K562 (cell line): ENCODE results near the gene FOSL2. TPM values are rescaled to one million over a fixed set of nuclear protein-coding genes. Genes with fewer than 3 reads are reported as not detected.

Experiments used
- ARID4B ChIP-seq: sonication (generic); formaldehyde crosslinking; IDR thresholded peaks from 2 replicates; pipeline ENCODE4 v1.8.0; 2022; ENCODE audit warnings: mild to moderate bottlenecking, missing genetic modification reagents
- CBFB ChIP-seq: sonication (generic); formaldehyde crosslinking; IDR thresholded peaks from 2 replicates; pipeline ENCODE4 v1.4.0; 2020; ENCODE audit warnings: mild to moderate bottlenecking, missing genetic modification reagents
- CSDE1 ChIP-seq, 2 experiments: fragments of 450-650 bp; IDR thresholded peaks; 2 replicates each; pipeline ENCODE4 v1.6.1; 2016; ENCODE audit warnings: mild to moderate bottlenecking in 1 of 2
- EP300 ChIP-seq: IDR thresholded peaks from 2 replicates; pipeline ENCODE4 v1.6.1; 2012; ENCODE audit warnings: low read length, improper control_type of control experiment
- FOSL1 ChIP-seq: fragments of 200-800 bp; sonication (Bioruptor generic); conservative IDR thresholded peaks from 2 replicates; pipeline ENCODE4 v1.6.1; 2016; ENCODE audit warnings: missing genetic modification characterization, missing compliant biosample characterization
- GTF2E2 ChIP-seq: fragments of 200-800 bp; sonication (Bioruptor generic); IDR thresholded peaks from 2 replicates; pipeline ENCODE4 v1.6.1; 2016; ENCODE audit warnings: missing genetic modification characterization, missing compliant biosample characterization
- HCFC1 ChIP-seq: IDR thresholded peaks from 2 replicates; pipeline ENCODE4 v1.6.1; 2012; ENCODE audit warnings: low read depth, low read length, improper control_type of control experiment
- HDAC8 ChIP-seq: fragments of 450-650 bp; IDR thresholded peaks from 2 replicates; pipeline ENCODE4 v1.6.1; 2016; ENCODE audit warnings: mild to moderate bottlenecking, missing genetic modification characterization, moderate library complexity, missing compliant biosample characterization
- HNRNPH1 ChIP-seq: fragments of 200-400 bp; formaldehyde crosslinking; optimal IDR thresholded peaks from 2 replicates; pipeline ENCODE3; 2017; ENCODE audit warnings: low read depth, mild to moderate bottlenecking, low read length, moderate library complexity
- ILK ChIP-seq: fragments of 450-650 bp; IDR thresholded peaks from 2 replicates; pipeline ENCODE4 v1.6.1; 2016; ENCODE audit warnings: missing genetic modification characterization, low read depth, mild to moderate bottlenecking, missing compliant biosample characterization, moderate library complexity, borderline replicate concordance
- MAFF ChIP-seq: IDR thresholded peaks from 2 replicates; pipeline ENCODE4 v1.6.1; 2012; ENCODE audit warnings: low read length, improper control_type of control experiment
- MYNN ChIP-seq, 2 experiments: sonication (generic); formaldehyde crosslinking in 1 of 2; IDR thresholded peaks; 2 replicates each; pipeline versions ENCODE4 v1.5.0 to v1.6.1; 2016 to 2020; ENCODE audit warnings: antibody characterized with exemption in 1 of 2, missing genetic modification reagents in 1 of 2
- NFE2 ChIP-seq: IDR thresholded peaks from 2 replicates; pipeline ENCODE4 v1.6.1; 2014; ENCODE audit warnings: antibody characterized with exemption, low read depth
- SUPT5H ChIP-seq: fragments of 450-650 bp; IDR thresholded peaks from 2 replicates; pipeline ENCODE4 v1.6.1; 2016
- TGIF2 ChIP-seq: sonication (generic); formaldehyde crosslinking; IDR thresholded peaks from 2 replicates; pipeline ENCODE4 v1.8.1; 2022; ENCODE audit warnings: mild to moderate bottlenecking, missing genetic modification reagents, moderate library complexity
- ZKSCAN1 ChIP-seq: fragments of 150-350 bp; IDR thresholded peaks from 2 replicates; pipeline ENCODE4 v1.6.1; 2016; ENCODE audit warnings: low read depth, low read length
- ZNF121 ChIP-seq: sonication (generic); formaldehyde crosslinking; conservative IDR thresholded peaks from 2 replicates; pipeline ENCODE4 v1.8.0; 2022; ENCODE audit warnings: missing genetic modification reagents
- ZNF239 ChIP-seq: fragments of 250-450 bp; sonication (Bioruptor Pico); IDR thresholded peaks from 2 replicates; pipeline ENCODE4 v1.4.0; 2020; ENCODE audit warnings: mild to moderate bottlenecking
- polyA plus RNA-seq, 8 experiments: library from polyadenylated mRNA; depleted of rRNA in 4 of 8; stranded (reverse) in 5 of 8; unstranded in 3 of 8; fragments of >200 nt; fragmentation: Nextera tagmentation in 2 of 8; fragmentation: Illumina TruSeq in 1 of 8; extraction: Ambion mirVana in 2 of 8; extraction: Trizol in 1 of 8; gene quantifications; 2 replicates each; pipeline versions ENCODE4 v1.2.1 to v1.2.3, GENCODE V29; 2011 to 2014; ENCODE audit warnings: inconsistent platforms in 1 of 8, missing spikeins in 1 of 8
- total RNA-seq, 7 experiments: library from RNA; depleted of rRNA in 6 of 7; stranded (reverse); fragments of >200 nt in 6 of 7; fragmentation: Illumina TruSeq in 2 of 7; extraction: Trizol in 2 of 7; gene quantifications; 2 replicates each; pipeline versions ENCODE4 v1.2.1 to v1.2.3, GENCODE V29; 2011 to 2021; ENCODE audit warnings: low replicate concordance in 1 of 7
- TF ChIP-seq, protein P1 (sequence below): sonication (generic); formaldehyde crosslinking; IDR thresholded peaks from 2 replicates; pipeline ENCODE4 v1.8.1; 2023; ENCODE audit warnings: mild to moderate bottlenecking, missing genetic modification reagents, moderate library complexity
- TF ChIP-seq, protein P2 (sequence below): sonication (generic); formaldehyde crosslinking; IDR thresholded peaks from 2 replicates; pipeline ENCODE4 v1.8.0; 2022; ENCODE audit warnings: missing genetic modification reagents, mild to moderate bottlenecking, borderline replicate concordance
- TF ChIP-seq, protein P3 (sequence below): fragments of 200-800 bp; sonication (Bioruptor generic); IDR thresholded peaks from 2 replicates; pipeline ENCODE4 v1.6.1; 2017; ENCODE audit warnings: missing genetic modification characterization, missing compliant biosample characterization

FOSL2 gene
- total and polyA plus RNA-seq, 9 of the 15 experiments (the other 6 are each of a cell fraction or from before 2014, with no cell fraction given): 0.04 to 2.9 (median 0.80) TPM

- TF ChIP-seq EP300 (peak; percentile 60; the same call in 1 of the 2 replicates), MAFF (no peak), TGIF2 (CRISPR knock-in tag) (no peak), ILK (tag) (no peak), ZKSCAN1 (no peak), HDAC8 (tag) (peak; percentile 18; the same call in 1 of the 2 replicates), HCFC1 (no peak), SUPT5H (no peak), ZNF239 (CRISPR knock-in tag) (peak; percentile 52; the same call in 1 of the 2 replicates), HNRNPH1 (no peak), FOSL1 (peak; percentile 84), ZNF121 (CRISPR knock-in tag) (no peak), MYNN (IDR thresholded peaks at IDR 0.05) (no peak), MYNN (CRISPR knock-in tag; IDR thresholded peaks at IDR 0.05) (no peak), NFE2 (peak; percentile 32; the same call in 1 of the 2 replicates), CBFB (CRISPR knock-in tag) (peak; percentile 96), CSDE1 (IDR thresholded peaks at IDR 0.05) (no peak), GTF2E2 (tag) (peak; percentile 49; the same call in 1 of the 2 replicates), ARID4B (CRISPR knock-in tag) (no peak)
- TF ChIP-seq, protein P1, sequence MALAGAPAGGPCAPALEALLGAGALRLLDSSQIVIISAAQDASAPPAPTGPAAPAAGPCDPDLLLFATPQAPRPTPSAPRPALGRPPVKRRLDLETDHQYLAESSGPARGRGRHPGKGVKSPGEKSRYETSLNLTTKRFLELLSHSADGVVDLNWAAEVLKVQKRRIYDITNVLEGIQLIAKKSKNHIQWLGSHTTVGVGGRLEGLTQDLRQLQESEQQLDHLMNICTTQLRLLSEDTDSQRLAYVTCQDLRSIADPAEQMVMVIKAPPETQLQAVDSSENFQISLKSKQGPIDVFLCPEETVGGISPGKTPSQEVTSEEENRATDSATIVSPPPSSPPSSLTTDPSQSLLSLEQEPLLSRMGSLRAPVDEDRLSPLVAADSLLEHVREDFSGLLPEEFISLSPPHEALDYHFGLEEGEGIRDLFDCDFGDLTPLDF (CRISPR knock-in tag): no peak
- TF ChIP-seq, protein P2, sequence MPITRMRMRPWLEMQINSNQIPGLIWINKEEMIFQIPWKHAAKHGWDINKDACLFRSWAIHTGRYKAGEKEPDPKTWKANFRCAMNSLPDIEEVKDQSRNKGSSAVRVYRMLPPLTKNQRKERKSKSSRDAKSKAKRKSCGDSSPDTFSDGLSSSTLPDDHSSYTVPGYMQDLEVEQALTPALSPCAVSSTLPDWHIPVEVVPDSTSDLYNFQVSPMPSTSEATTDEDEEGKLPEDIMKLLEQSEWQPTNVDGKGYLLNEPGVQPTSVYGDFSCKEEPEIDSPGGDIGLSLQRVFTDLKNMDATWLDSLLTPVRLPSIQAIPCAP (CRISPR knock-in tag): no peak
- TF ChIP-seq, protein P3, sequence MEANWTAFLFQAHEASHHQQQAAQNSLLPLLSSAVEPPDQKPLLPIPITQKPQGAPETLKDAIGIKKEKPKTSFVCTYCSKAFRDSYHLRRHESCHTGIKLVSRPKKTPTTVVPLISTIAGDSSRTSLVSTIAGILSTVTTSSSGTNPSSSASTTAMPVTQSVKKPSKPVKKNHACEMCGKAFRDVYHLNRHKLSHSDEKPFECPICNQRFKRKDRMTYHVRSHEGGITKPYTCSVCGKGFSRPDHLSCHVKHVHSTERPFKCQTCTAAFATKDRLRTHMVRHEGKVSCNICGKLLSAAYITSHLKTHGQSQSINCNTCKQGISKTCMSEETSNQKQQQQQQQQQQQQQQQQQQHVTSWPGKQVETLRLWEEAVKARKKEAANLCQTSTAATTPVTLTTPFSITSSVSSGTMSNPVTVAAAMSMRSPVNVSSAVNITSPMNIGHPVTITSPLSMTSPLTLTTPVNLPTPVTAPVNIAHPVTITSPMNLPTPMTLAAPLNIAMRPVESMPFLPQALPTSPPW (CRISPR knock-in tag): peak; percentile 75
Observed at GRCh38 chr2:28359222-28360057, 33.2 kb upstream of the FOSL2 start (continued).
